CD4-positive, alpha-beta T cell treated with Interferon alpha-2 for 1 hour (primary cell): ENCODE results near the gene CHI3L2.
"Not testable (repeated sequence)": the region's sequence is repeated elsewhere in the genome, so short reads cannot be mapped to it uniquely, and the experiment has no call there.

Experiments used
- DNase-seq, 2 donors: peaks; one replicate each; pipeline ENCODE4 v3.0.0-alpha.2; 2020 to 2022

CHI3L2 gene

GRCh38 chr1:111202707-111203623, 24.5 kb upstream of the CHI3L2 start:
- no peak for DNase-seq

GRCh38 chr1:111203681-111204200, 23.8 kb upstream of the CHI3L2 start:
- DNase-seq, result peak; percentile 85 to 89

- DNase-seq, result peak; percentile 77 to 86
These were observed 23.1 kb upstream of the CHI3L2 start for GRCh38 chr1:111204201-111204982.

GRCh38 chr1:111204983-111205713, 22.4 kb upstream of the CHI3L2 start:
- DNase-seq, result no peak

- no peak for DNase-seq
These were observed 21.8 kb upstream of the CHI3L2 start for GRCh38 chr1:111205714-111206050.

GRCh38 chr1:111208921-111209320, 18.6 kb upstream of the CHI3L2 start:
- DNase-seq, result no peak

GRCh38 chr1:111209622-111210021, 17.9 kb upstream of the CHI3L2 start:
- no peak for DNase-seq

- no peak for DNase-seq
These were observed 15.6 kb upstream of the CHI3L2 start for GRCh38 chr1:111211921-111212320.

GRCh38 chr1:111212634-111213335, 14.7 kb upstream of the CHI3L2 start:
- DNase-seq, result no peak

GRCh38 chr1:111213412-111213811, 14.1 kb upstream of the CHI3L2 start:
- no peak for DNase-seq

GRCh38 chr1:111214074-111214801, 13.3 kb upstream of the CHI3L2 start:
- no peak for DNase-seq

- peak; percentile 77 for DNase-seq
These were observed 12.6 kb upstream of the CHI3L2 start for GRCh38 chr1:111214884-111215283.

GRCh38 chr1:111215285-111215684, 12.2 kb upstream of the CHI3L2 start:
- not testable (repeated sequence) for DNase-seq

- DNase-seq, result no peak
These were observed 10.8 kb upstream of the CHI3L2 start for GRCh38 chr1:111216751-111217150.

GRCh38 chr1:111217183-111217910, 10.2 kb upstream of the CHI3L2 start:
- DNase-seq, result no peak

GRCh38 chr1:111218701-111219556, 8.6 kb upstream of the CHI3L2 start:
- no peak for DNase-seq

GRCh38 chr1:111219557-111220286, 7.8 kb upstream of the CHI3L2 start:
- DNase-seq, result peak in 1 of 2 donors; percentile 33

- DNase-seq, result no peak
These were observed 7.1 kb upstream of the CHI3L2 start for GRCh38 chr1:111220302-111220890.

GRCh38 chr1:111221276-111221632, 6.3 kb upstream of the CHI3L2 start:
- no peak for DNase-seq
